Renal cortical epithelial cell (primary cell): Measurements from ENCODE around the gene NPR3. TPM values are rescaled to one million over a fixed set of nuclear protein-coding genes. Genes with fewer than 3 reads are reported as not detected.

Experiments used
- DNase-seq: peaks from one replicate; pipeline ENCODE4 v3.0.0-alpha.2; 2011; ENCODE audit warnings: low read depth
- total RNA-seq: library from RNA; depleted of rRNA; stranded (reverse); fragments of >200 nt; gene quantifications from 2 replicates; pipeline ENCODE4 v1.2.3, GENCODE V29; 2014

NPR3 gene
- total RNA-seq, result 2.8 and 16.0 TPM in 2 replicates

- DNase-seq, result no peak
These were observed at the start of gene NPR3 for GRCh38 chr5:32710550-32711361. TSS of gene NPR3 (plus strand) at chr5:32711321. CDS start at chr5:32711777, 456 bp downstream.

GRCh38 chr5:32664523-32664922, 46.6 kb upstream of the NPR3 start:
- no peak for DNase-seq

GRCh38 chr5:32668552-32668951, 42.6 kb upstream of the NPR3 start:
- no peak for DNase-seq

GRCh38 chr5:32673272-32673671, 37.8 kb upstream of the NPR3 start:
- DNase-seq, result no peak

GRCh38 chr5:32677023-32677422, 34.1 kb upstream of the NPR3 start:
- no peak for DNase-seq

- no peak for DNase-seq
These were observed 32.6 kb upstream of the NPR3 start for GRCh38 chr5:32678472-32678871.

- peak; percentile 60 for DNase-seq
These were observed 31.9 kb upstream of the NPR3 start for GRCh38 chr5:32679218-32679617.

- DNase-seq, result no peak
These were observed 30.9 kb upstream of the NPR3 start for GRCh38 chr5:32680183-32680582.

GRCh38 chr5:32683125-32683524, 28.0 kb upstream of the NPR3 start:
- DNase-seq, result no peak

GRCh38 chr5:32684260-32684659, 26.9 kb upstream of the NPR3 start:
- DNase-seq, result no peak

- no peak for DNase-seq
These were observed 24.2 kb upstream of the NPR3 start for GRCh38 chr5:32686799-32687498.

- DNase-seq, result peak; percentile 84
These were observed 23.7 kb upstream of the NPR3 start for GRCh38 chr5:32687499-32687831.

GRCh38 chr5:32690153-32690552, 21.0 kb upstream of the NPR3 start:
- DNase-seq, result no peak

- DNase-seq, result no peak
These were observed 20.5 kb upstream of the NPR3 start for GRCh38 chr5:32690666-32691065.

GRCh38 chr5:32692036-32692746, 18.9 kb upstream of the NPR3 start:
- DNase-seq, result peak; percentile 42

- DNase-seq, result no peak
These were observed 7.2 kb upstream of the NPR3 start for GRCh38 chr5:32703957-32704356.

GRCh38 chr5:32707418-32707997, 3.6 kb upstream of the NPR3 start:
- peak; percentile 34 for DNase-seq

GRCh38 chr5:32708949-32709348, 2.2 kb upstream of the NPR3 start:
- DNase-seq, result no peak

- DNase-seq, result peak; percentile 59
These were observed 1.2 kb upstream of the NPR3 start for GRCh38 chr5:32709750-32710549.

- no peak for DNase-seq
These were observed 200 bp downstream of the NPR3 start for GRCh38 chr5:32711362-32711680.

GRCh38 chr5:32711681-32712480, 760 bp downstream of the NPR3 start:
- no peak for DNase-seq
